IMR-90 (cell line): ENCODE measurements around the gene OR51B2. TPM values are rescaled to one million over a fixed set of nuclear protein-coding genes. Genes with fewer than 3 reads are reported as not detected.

ENCODE experiments used
- ATAC-seq: fragments of 200-7000 bp; cut with Tn5 transposase; 2 replicates; pipeline ENCODE4 v1.9.1; 2020; ENCODE audit warnings: low read depth, mild to moderate bottlenecking, moderate library complexity
- BruUV-seq: library from RNA; stranded (reverse); fragments of 400-500 nt; replicated peaks from 2 replicates; lab custom pipeline; 2021; lab: Mats Ljungman, UMichigan
- CTCF ChIA-PET: fragments of 300-600 bp; formaldehyde crosslinking; extraction: SDS; loops from one replicate; lab custom pipeline; 2021; ENCODE audit warnings: antibody characterized with exemption; lab: Yijun Ruan, JAX
- POLR2A ChIA-PET: fragments of 300-600 bp; sonication (Branson Sonifier 250); formaldehyde crosslinking; loops from one replicate; lab custom pipeline; 2022; ENCODE audit warnings: antibody characterized with exemption; ENCODE audit not compliant: unreplicated experiment; lab: Charles Lee
- DNase-seq: peaks from one replicate; pipeline ENCODE4 v3.0.0; 2013
- H2AFZ ChIP-seq: replicated peaks from 2 replicates; pipeline ENCODE3; 2013; ENCODE audit warnings: low read length, mild to moderate bottlenecking; ENCODE audit not compliant: poor library complexity
- H2AK5ac ChIP-seq: 2 replicates; pipeline ENCODE4 v1.6.1; 2013; ENCODE audit warnings: low read depth, low read length, inconsistent platforms
- H2AK9ac ChIP-seq: replicated peaks from 2 replicates; pipeline ENCODE3; 2013; ENCODE audit warnings: mild to moderate bottlenecking, low read depth, low read length, moderate library complexity; ENCODE audit not compliant: poor library complexity
- H2BK120ac ChIP-seq: 2 replicates; pipeline ENCODE4 v1.6.1; 2013; ENCODE audit warnings: low read depth, low read length, inconsistent platforms
- H2BK15ac ChIP-seq: 3 replicates; pipeline ENCODE4 v1.6.1; 2013; ENCODE audit warnings: low read depth, low read length, inconsistent platforms
- H2BK20ac ChIP-seq: 2 replicates; pipeline ENCODE4 v1.6.1; 2013; ENCODE audit warnings: low read depth, mild to moderate bottlenecking, inconsistent platforms, low read length, moderate library complexity
- H2BK5ac ChIP-seq: 2 replicates; pipeline ENCODE4 v1.6.1; 2013; ENCODE audit warnings: mild to moderate bottlenecking, low read depth, low read length, inconsistent platforms; ENCODE audit not compliant: poor library complexity, severe bottlenecking
- H3K14ac ChIP-seq: replicated peaks from 2 replicates; pipeline ENCODE4 v1.6.1; 2013; ENCODE audit warnings: low read depth, low read length, inconsistent platforms
- H3K18ac ChIP-seq: 2 replicates; pipeline ENCODE4 v1.6.1; 2013; ENCODE audit warnings: low read depth, low read length, control low read depth
- H3K23ac ChIP-seq: 2 replicates; pipeline ENCODE4 v1.6.1; 2013; ENCODE audit warnings: low read depth, low read length, inconsistent platforms
- H3K27ac ChIP-seq: 2 replicates; pipeline ENCODE4 v1.5.1; 2013; ENCODE audit warnings: mild to moderate bottlenecking, control low read depth, low read length; ENCODE audit not compliant: insufficient read depth
- H3K27me3 ChIP-seq: 2 replicates; pipeline ENCODE4 v1.6.1; 2013; ENCODE audit warnings: low read length; ENCODE audit not compliant: control insufficient read depth, insufficient read depth
- H3K36me3 ChIP-seq: 2 replicates; pipeline ENCODE4 v1.6.1; 2013; ENCODE audit warnings: low read length, mixed read lengths; ENCODE audit not compliant: control insufficient read depth, insufficient read depth
- H3K4ac ChIP-seq: 2 replicates; pipeline ENCODE4 v1.6.1; 2013; ENCODE audit warnings: low read depth, low read length, inconsistent platforms
- H3K4me1 ChIP-seq: 2 replicates; pipeline ENCODE4 v1.6.1; 2013; ENCODE audit warnings: low read length, mixed read lengths; ENCODE audit not compliant: control insufficient read depth, insufficient read depth
- H3K4me2 ChIP-seq: 2 replicates; pipeline ENCODE4 v1.6.1; 2013; ENCODE audit warnings: low read depth, mild to moderate bottlenecking, control low read depth, low read length, moderate library complexity
- H3K4me3 ChIP-seq: 2 replicates; pipeline ENCODE4 v1.5.1; 2013; ENCODE audit warnings: low read depth, mild to moderate bottlenecking, control low read depth, low read length, moderate library complexity; ENCODE audit not compliant: insufficient read depth
- H3K56ac ChIP-seq: 2 replicates; pipeline ENCODE4 v1.6.1; 2013; ENCODE audit warnings: low read length, inconsistent platforms; ENCODE audit not compliant: insufficient read depth; ENCODE audit errors: extremely low read depth
- H3K79me1 ChIP-seq, 2 experiments: 2 replicates each; pipeline ENCODE4 v1.6.1; 2013; ENCODE audit warnings: low read length in 2 of 2, inconsistent platforms in 1 of 2, low read depth in 1 of 2
- H3K9ac ChIP-seq: 2 replicates; pipeline ENCODE4 v1.6.1; 2013; ENCODE audit warnings: low read depth, low read length, control low read depth
- H3K9me1 ChIP-seq: 2 replicates; pipeline ENCODE4 v1.6.1; 2013; ENCODE audit warnings: low read length, inconsistent platforms; ENCODE audit not compliant: insufficient read depth
- H3K9me3 ChIP-seq: 2 replicates; pipeline ENCODE4 v1.6.1; 2013; ENCODE audit warnings: low read length; ENCODE audit not compliant: control insufficient read depth, insufficient read depth
- H4K20me1 ChIP-seq: 2 replicates; pipeline ENCODE4 v1.6.1; 2013; ENCODE audit warnings: low read length, inconsistent platforms; ENCODE audit not compliant: insufficient read depth
- H4K5ac ChIP-seq: 2 replicates; pipeline ENCODE4 v1.6.1; 2013; ENCODE audit warnings: mild to moderate bottlenecking, low read depth, low read length, control low read depth
- H4K8ac ChIP-seq, 2 experiments: 2 replicates each; pipeline ENCODE4 v1.6.1; 2013; ENCODE audit warnings: low read depth in 2 of 2, low read length in 2 of 2, control low read depth in 1 of 2, inconsistent platforms in 1 of 2
- H4K91ac ChIP-seq: 2 replicates; pipeline ENCODE4 v1.6.1; 2013; ENCODE audit warnings: low read depth, low read length, inconsistent platforms; ENCODE audit not compliant: insufficient read depth
- CEBPB ChIP-seq: IDR thresholded peaks from 2 replicates; pipeline ENCODE4 v1.6.1; 2012; ENCODE audit warnings: low read depth, low read length, improper control_type of control experiment
- CHD1 ChIP-seq: IDR thresholded peaks from 2 replicates; pipeline ENCODE4 v1.6.1; 2012; ENCODE audit warnings: low read depth, low read length, improper control_type of control experiment
- ELK1 ChIP-seq: fragments of 150-350 bp; IDR thresholded peaks from 2 replicates; pipeline ENCODE4 v1.6.1; 2016; ENCODE audit warnings: low read depth, mild to moderate bottlenecking, low read length, moderate library complexity, borderline replicate concordance
- MAFK ChIP-seq: IDR thresholded peaks from 2 replicates; pipeline ENCODE4 v1.6.1; 2012; ENCODE audit warnings: low read depth, low read length, improper control_type of control experiment
- MAZ ChIP-seq: IDR thresholded peaks from 2 replicates; pipeline ENCODE4 v1.6.1; 2012; ENCODE audit warnings: low read depth, mild to moderate bottlenecking, low read length, improper control_type of control experiment, moderate library complexity, borderline replicate concordance
- MXI1 ChIP-seq: IDR thresholded peaks from 2 replicates; pipeline ENCODE4 v1.6.1; 2012; ENCODE audit warnings: low read depth, mild to moderate bottlenecking, low read length, moderate library complexity, borderline replicate concordance
- NFE2L2 ChIP-seq: fragments of 150-350 bp; IDR thresholded peaks from 2 replicates; pipeline ENCODE4 v1.6.1; 2016; ENCODE audit warnings: low read depth, mild to moderate bottlenecking, low read length
- RFX5 ChIP-seq: IDR thresholded peaks from 2 replicates; pipeline ENCODE4 v1.8.0; 2012; ENCODE audit warnings: low read depth, mild to moderate bottlenecking, low read length, moderate library complexity
- SMC3 ChIP-seq: fragments of 150-350 bp; IDR thresholded peaks from 2 replicates; pipeline ENCODE4 v1.6.1; 2016; ENCODE audit warnings: low read depth, mild to moderate bottlenecking, antibody characterized with exemption, low read length, moderate library complexity
- WGBS, 2 experiments: methylation state at CpG; one replicate each; pipeline versions ENCODE4 v1.1.5 to v1.1.7; 2013; ENCODE audit warnings: missing lambda C conversion rate in 2 of 2; ENCODE audit not compliant: insufficient read length in 1 of 2; ENCODE audit errors: extremely low coverage in 2 of 2; 5-methylcytosine and 5-hydroxymethylcytosine counted together
- dilution Hi-C: fragments of 300-500 bp; cut with HindIII; formaldehyde crosslinking; loops from one replicate; pipeline ENCODE4 v1.14.3; 2018; ENCODE audit warnings: low sequenced_read_pairs; ENCODE audit not compliant: unreplicated experiment
- in situ Hi-C: fragments of 300-500 bp; cut with MboI; formaldehyde crosslinking; loops from 3 replicates; pipeline ENCODE4 v1.14.3; 2019; ENCODE audit warnings: low sequenced_read_pairs, inconsistent platforms, mixed read lengths
- intact Hi-C: fragments of 100-400 bp; cut with micrococcal nuclease; formaldehyde crosslinking; loops from 2 replicates; pipeline ENCODE4 v1.10.0; 2022
- polyA plus RNA-seq, 3 experiments: library from polyadenylated mRNA; depleted of rRNA; stranded (reverse); fragments of >200 nt; gene quantifications; 2 replicates each; pipeline ENCODE4 v1.2.3, GENCODE V29; 2012; ENCODE audit warnings: low replicate concordance in 1 of 3
- total RNA-seq: library from RNA; depleted of rRNA; stranded (reverse); fragments of >200 nt; gene quantifications from 2 replicates; pipeline ENCODE4 v1.2.3, GENCODE V29; 2012

OR51B2 gene
- total and polyA plus RNA-seq, 2 of the 4 experiments (the other 2 are of a cell fraction), result not detected

- peak overlapping the region; percentile 98 for H2BK120ac ChIP-seq
- H2AFZ ChIP-seq, result no peak overlapping the region
- H4K5ac ChIP-seq, result peak overlapping the region; percentile 99; the same call in 1 of the 2 replicates
- in situ Hi-C loops, result loop anchor here (10.0 kb wide), 1 partner anchor 78 kb away; no protein-coding TSS in a partner anchor
- ChIA-PET POLR2A (no interaction called here), CTCF (interaction anchor here (0.6 kb wide), 1 partner anchor 9 kb away, joined by 3 read pairs; no protein-coding TSS in a partner anchor)
- H3K23ac ChIP-seq, result peak overlapping the region; percentile 91
- no peak overlapping the region for H2AK9ac ChIP-seq
- dilution Hi-C loops, result no loop called here
- peak overlapping the region; percentile 96 for H4K91ac ChIP-seq
- H3K4ac ChIP-seq, result peak overlapping the region; percentile 92; the same call in 1 of the 2 replicates
- H4K8ac ChIP-seq, result peak overlapping the region; percentile 28 to 91; a peak in 3 of 4 replicates
- peak overlapping the region; percentile 63; the same call in 1 of the 2 replicates for H3K56ac ChIP-seq
- H3K18ac ChIP-seq, result peak overlapping the region; percentile 100; the same call in 1 of the 2 replicates
- no TSS peak for BruUV-seq
- H3K14ac ChIP-seq, result peak overlapping the region; percentile 89
- H3K9ac ChIP-seq, result no peak overlapping the region
- ATAC-seq (no peak), DNase-seq (no peak)
- peak overlapping the region; percentile 99 for H2BK20ac ChIP-seq
- no peaks in the 10 kb centered on the region for H3K27me3 ChIP-seq
- peak overlapping the region; percentile 88 for H2BK5ac ChIP-seq
- no peak overlapping the region for H3K4me2 ChIP-seq
- H2AK5ac ChIP-seq, result peak overlapping the region; percentile 65
- H3K9me1 ChIP-seq, result 0 out of 2 replicates have a peak, but pooled peaks cover 3% of the 10 kb centered on the region
- no peaks in the 10 kb centered on the region for H3K79me1 ChIP-seq
- H3K4me3 ChIP-seq, result no peak overlapping the region
- TF ChIP-seq CEBPB, result no peak
- TF ChIP-seq RFX5, result no peak
- TF ChIP-seq MXI1, result no peak
- TF ChIP-seq MAZ, result no peak
- no peak for TF ChIP-seq NFE2L2
- no peak for TF ChIP-seq SMC3
- TF ChIP-seq MAFK, result no peak
- no peak for TF ChIP-seq CHD1
- TF ChIP-seq ELK1, result no peak
- H3K27ac ChIP-seq, result no peak overlapping the region
- no peaks in the 10 kb centered on the region for H3K36me3 ChIP-seq
- WGBS, 2 experiments, result 71% methylated on average over 1 of the region's 1 CpG; no CpG with 5 or more reads in 1 of the 2 experiments
- intact Hi-C loops, result no loop called here
- no peaks in the 10 kb centered on the region for H4K20me1 ChIP-seq
- H3K4me1 ChIP-seq, result peaks cover 15% of the 10 kb centered on the region
- peak overlapping the region; percentile 72; the same call in 2 of the 3 replicates for H2BK15ac ChIP-seq
- no peaks in the 10 kb centered on the region for H3K9me3 ChIP-seq
Measured at GRCh38 chr11:5286351-5286750, 37.7 kb downstream of the OR51B2 start.
